GM12878 (cell line): ENCODE results near the gene KIFAP3. TPM values are rescaled to one million over a fixed set of nuclear protein-coding genes. Genes with fewer than 3 reads are reported as not detected.

Experiments
- ATAC-seq: fragments of 200-7000 bp; cut with Tn5 transposase; 3 replicates; pipeline ENCODE4 v1.9.1; 2020; ENCODE audit warnings: mild to moderate bottlenecking, moderate library complexity
- BruUV-seq: library from RNA; stranded (reverse); fragments of 400-500 nt; replicated peaks from 2 replicates; lab custom pipeline; 2021; lab: Mats Ljungman, UMichigan
- CTCF ChIA-PET: fragments of 300-600 bp; sonication (Branson Sonifier 250); formaldehyde crosslinking; extraction: SDS; loops from one replicate; lab custom pipeline; 2021; ENCODE audit warnings: inconsistent platforms; lab: Yijun Ruan, JAX
- POLR2A ChIA-PET: fragments of 350-600 bp; formaldehyde crosslinking; extraction: SDS; loops from one replicate; lab custom pipeline; 2021; ENCODE audit warnings: inconsistent platforms; lab: Charles Lee
- RAD21 ChIA-PET: fragments of 300-600 bp; sonication (Branson Sonifier 250); formaldehyde crosslinking; loops from one replicate; lab custom pipeline; 2023; ENCODE audit warnings: antibody characterized with exemption; ENCODE audit not compliant: unreplicated experiment; lab: Charles Lee
- SMC1A ChIA-PET: fragments of 300-600 bp; sonication (Branson Sonifier 250); formaldehyde crosslinking; loops from one replicate; lab custom pipeline; 2023; ENCODE audit not compliant: unreplicated experiment, uncharacterized antibody; lab: Charles Lee
- DNase-seq: peaks from one replicate; pipeline ENCODE4 v3.0.0-alpha.2; 2011; ENCODE audit warnings: low read depth, low spot score
- FAIRE-seq: peaks from 3 replicates; lab custom pipeline; 2011; peaks lifted over from hg19 to GRCh38; lab: Jason Lieb, UNC
- H2AFZ ChIP-seq: 2 replicates; pipeline ENCODE4 v1.6.0; 2011; ENCODE audit warnings: low read depth, low read length, control low read depth; ENCODE audit not compliant: control insufficient read depth
- H3K27ac ChIP-seq: 2 replicates; pipeline ENCODE4 v1.5.1; 2011; ENCODE audit warnings: control low read depth; ENCODE audit not compliant: control insufficient read depth, insufficient read depth
- H3K27me3 ChIP-seq, 2 experiments: replicated peaks in 1 of 2; 2 replicates each; pipeline versions ENCODE4 v1.6.0 to v1.6.1; 2011; ENCODE audit warnings: low read length in 1 of 2; ENCODE audit not compliant: control insufficient read depth in 2 of 2, insufficient read depth in 2 of 2
- H3K36me3 ChIP-seq, 2 experiments: 2 replicates each; pipeline ENCODE4 v1.5.1; 2011; ENCODE audit warnings: low read length in 1 of 2; ENCODE audit not compliant: control insufficient read depth in 2 of 2, insufficient read depth in 2 of 2
- H3K4me1 ChIP-seq: 2 replicates; pipeline ENCODE4 v1.6.1; 2011; ENCODE audit warnings: mild to moderate bottlenecking, low read length, moderate library complexity, mixed read lengths; ENCODE audit not compliant: control insufficient read depth, insufficient read depth
- H3K4me2 ChIP-seq: 2 replicates; pipeline ENCODE4 v1.6.0; 2011; ENCODE audit warnings: control low read depth; ENCODE audit not compliant: control insufficient read depth, insufficient read depth
- H3K4me3 ChIP-seq: fragments of 200-600 bp; sonication (generic); 2 replicates; pipeline ENCODE4 v1.5.1; 2016
- H3K79me2 ChIP-seq: 2 replicates; pipeline ENCODE4 v1.6.0; 2011; ENCODE audit warnings: low read length; ENCODE audit not compliant: control insufficient read depth, insufficient read depth
- H3K9ac ChIP-seq: 2 replicates; pipeline ENCODE4 v1.8.0; 2011; ENCODE audit warnings: low read length, control low read depth, mixed read lengths; ENCODE audit not compliant: control insufficient read depth, insufficient read depth
- H3K9me3 ChIP-seq: replicated peaks from 3 replicates; pipeline ENCODE4 v1.5.1; 2011; ENCODE audit warnings: mild to moderate bottlenecking, low read length; ENCODE audit not compliant: control insufficient read depth, insufficient read depth
- H4K20me1 ChIP-seq: 2 replicates; pipeline ENCODE4 v1.6.0; 2011; ENCODE audit not compliant: control insufficient read depth, insufficient read depth
- CHD1 ChIP-seq: IDR thresholded peaks from 2 replicates; pipeline ENCODE4 v1.6.1; 2012; ENCODE audit warnings: low read depth, low read length, improper control_type of control experiment
- EZH2 ChIP-seq: IDR thresholded peaks from 2 replicates; pipeline ENCODE4 v1.6.1; 2012; ENCODE audit warnings: low read depth, mild to moderate bottlenecking, control low read depth, inconsistent platforms, low read length, borderline replicate concordance; ENCODE audit not compliant: control insufficient read depth
- FOXM1 ChIP-seq: IDR thresholded peaks from 2 replicates; pipeline ENCODE4 v1.6.1; 2012; ENCODE audit warnings: low read depth, mild to moderate bottlenecking, inconsistent platforms, low read length, moderate library complexity
- KDM1A ChIP-seq: fragments of 200-600 bp; sonication (generic); IDR thresholded peaks from 2 replicates; pipeline ENCODE4 v1.6.1; 2016; ENCODE audit warnings: borderline replicate concordance
- NBN ChIP-seq: fragments of 450-650 bp; IDR thresholded peaks from 2 replicates; pipeline ENCODE4 v1.6.1; 2016
- NFIC ChIP-seq: IDR thresholded peaks from 2 replicates; pipeline ENCODE4 v1.6.1; 2012; ENCODE audit warnings: low read depth, mild to moderate bottlenecking, inconsistent platforms, low read length, moderate library complexity
- NFYA ChIP-seq: IDR thresholded peaks from 2 replicates; pipeline ENCODE4 v1.6.1; 2011; ENCODE audit warnings: low read depth, mild to moderate bottlenecking, low read length, improper control_type of control experiment, borderline replicate concordance
- SMARCA5 ChIP-seq: fragments of 450-650 bp; IDR thresholded peaks from 2 replicates; pipeline ENCODE4 v1.6.1; 2017; ENCODE audit warnings: mild to moderate bottlenecking
- WGBS: methylation state at CpG from one replicate; pipeline ENCODE4 v1.1.6; 2016; ENCODE audit warnings: low lambda C conversion rate; ENCODE audit not compliant: insufficient replicate concordance, insufficient coverage; ENCODE audit errors: missing lambda C conversion rate; 5-methylcytosine and 5-hydroxymethylcytosine counted together
- in situ Hi-C: fragments of 300-500 bp; cut with MboI; formaldehyde crosslinking; loops from 9 replicates; pipeline ENCODE4 v1.14.3; 2018; ENCODE audit warnings: mixed read lengths
- intact Hi-C: fragments of 100-400 bp; cut with micrococcal nuclease; formaldehyde crosslinking; loops from one replicate; pipeline ENCODE4 v1.14.2; 2022; ENCODE audit not compliant: unreplicated experiment
- polyA plus RNA-seq, 11 experiments: library from polyadenylated mRNA; depleted of rRNA in 4 of 11; unstranded in 6 of 11; stranded (reverse) in 5 of 11; fragments of >200 nt; fragmentation: Nextera tagmentation in 4 of 11; fragmentation: Illumina TruSeq in 1 of 11; extraction: Ambion mirVana in 4 of 11; extraction: Trizol in 1 of 11; gene quantifications; 1 replicate in 1 of 11; 2 replicates in 10 of 11; pipeline versions ENCODE4 v1.2.1 to v1.2.3, GENCODE V29; 2011 to 2016; ENCODE audit warnings: inconsistent platforms in 2 of 11, missing spikeins in 2 of 11, low read depth in 1 of 11
- total RNA-seq, 4 experiments: library from RNA; depleted of rRNA in 3 of 4; stranded (reverse); fragments of >200 nt in 3 of 4; fragmentation: Illumina TruSeq in 1 of 4; extraction: Trizol in 1 of 4; gene quantifications; 2 replicates each; pipeline versions ENCODE4 v1.2.1 to v1.2.3, GENCODE V29; 2013 to 2021
- TF ChIP-seq, protein P1 (sequence below): IDR thresholded peaks from 2 replicates; pipeline ENCODE4 v1.6.1; 2011; ENCODE audit warnings: borderline replicate concordance, low read depth, mild to moderate bottlenecking, moderate library complexity, mixed read lengths, low read length; ENCODE audit not compliant: insufficient read depth; ENCODE audit errors: extremely low read length
- TF ChIP-seq, protein P2 (sequence below): fragments of 150-350 bp; IDR thresholded peaks from 2 replicates; pipeline ENCODE4 v1.6.1; 2014; ENCODE audit warnings: mild to moderate bottlenecking, low read depth, low read length
- TF ChIP-seq, protein P3 (sequence below): fragments of 450-650 bp; conservative IDR thresholded peaks from 2 replicates; pipeline ENCODE4 v1.6.1; 2017; ENCODE audit warnings: mild to moderate bottlenecking, moderate library complexity

KIFAP3 gene
- total and polyA plus RNA-seq, 10 of the 15 experiments (the other 5 are each of a cell fraction or from before 2014, with no cell fraction given), result 13.7 to 100 (median 18.9) TPM

DNA sequence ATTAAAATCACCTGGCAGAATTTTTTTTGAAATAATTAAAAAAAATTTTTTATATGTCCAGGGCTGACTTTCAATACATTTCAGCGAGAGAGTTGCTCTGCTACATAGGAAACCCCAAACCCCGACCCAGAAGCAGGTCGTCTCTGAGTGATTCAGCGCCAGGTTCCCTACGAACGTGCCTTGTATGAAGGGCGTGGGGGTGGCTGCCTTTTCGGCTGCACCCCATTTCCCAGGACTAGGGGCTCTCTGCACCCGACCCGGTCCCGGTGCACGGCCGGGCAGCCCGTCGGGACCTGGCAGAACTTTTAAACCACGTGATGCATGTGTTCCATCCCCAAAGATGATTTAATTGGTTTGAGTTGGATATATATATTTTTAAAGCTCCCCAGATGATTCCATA lies 165.0 kb downstream of the KIFAP3 start:
- in situ Hi-C loops, result no loop called here
- ATAC-seq, result no peak
- 81% methylated on average over 16 of the region's 16 CpGs for WGBS

More for the DNA sequence above, 165.0 kb downstream of the KIFAP3 start:
- ChIA-PET POLR2A (interaction anchor here (1.3 to 9.5 kb wide), 3 partner anchors 9 to 16 kb away, joined by 14 to 131 read pairs (median 16); partner anchors contain the start of gene SCYL3), CTCF (interaction anchor here (0.9 to 1.7 kb wide), 2 partner anchors 17 to 109 kb away, joined by 3 to 6 read pairs; no protein-coding TSS in a partner anchor), SMC1A (interaction anchor here (0.9 to 8.4 kb wide), 5 partner anchors 9 to 155 kb away, joined by 3 to 65 read pairs (median 24); partner anchors contain the start of gene SCYL3), RAD21 (interaction anchor here (1.0 to 2.7 kb wide), 5 partner anchors 10 to 31 kb away, joined by 4 to 24 read pairs (median 4); partner anchors contain the start of gene SCYL3)
- peak overlapping the region; percentile 74 for H3K27ac ChIP-seq
- intact Hi-C loops, result no loop called here
- FAIRE-seq (no peak), DNase-seq (no peak)
- peak overlapping the region; percentile 59; the same call in 1 of the 2 replicates for H2AFZ ChIP-seq
- H3K79me2 ChIP-seq, result no peaks in the 10 kb centered on the region; the same call in none of the 2 replicates
- H3K9me3 ChIP-seq, result peaks cover 3% of the 10 kb centered on the region; the same call in 2 of the 3 replicates
- H3K4me2 ChIP-seq, result peak overlapping the region; percentile 36; the same call in 1 of the 2 replicates
- H4K20me1 ChIP-seq, result no peaks in the 10 kb centered on the region
- BruUV-seq, result no TSS peak
- no peaks in the 10 kb centered on the region for H3K36me3 ChIP-seq
- peaks cover 40% of the 10 kb centered on the region for H3K4me1 ChIP-seq
- TF ChIP-seq, protein P1, sequence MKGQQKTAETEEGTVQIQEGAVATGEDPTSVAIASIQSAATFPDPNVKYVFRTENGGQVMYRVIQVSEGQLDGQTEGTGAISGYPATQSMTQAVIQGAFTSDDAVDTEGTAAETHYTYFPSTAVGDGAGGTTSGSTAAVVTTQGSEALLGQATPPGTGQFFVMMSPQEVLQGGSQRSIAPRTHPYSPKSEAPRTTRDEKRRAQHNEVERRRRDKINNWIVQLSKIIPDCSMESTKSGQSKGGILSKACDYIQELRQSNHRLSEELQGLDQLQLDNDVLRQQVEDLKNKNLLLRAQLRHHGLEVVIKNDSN, result no peak
- no peak for TF ChIP-seq EZH2
- TF ChIP-seq NFYA, result no peak
- no peak for TF ChIP-seq FOXM1
- TF ChIP-seq, protein P2, sequence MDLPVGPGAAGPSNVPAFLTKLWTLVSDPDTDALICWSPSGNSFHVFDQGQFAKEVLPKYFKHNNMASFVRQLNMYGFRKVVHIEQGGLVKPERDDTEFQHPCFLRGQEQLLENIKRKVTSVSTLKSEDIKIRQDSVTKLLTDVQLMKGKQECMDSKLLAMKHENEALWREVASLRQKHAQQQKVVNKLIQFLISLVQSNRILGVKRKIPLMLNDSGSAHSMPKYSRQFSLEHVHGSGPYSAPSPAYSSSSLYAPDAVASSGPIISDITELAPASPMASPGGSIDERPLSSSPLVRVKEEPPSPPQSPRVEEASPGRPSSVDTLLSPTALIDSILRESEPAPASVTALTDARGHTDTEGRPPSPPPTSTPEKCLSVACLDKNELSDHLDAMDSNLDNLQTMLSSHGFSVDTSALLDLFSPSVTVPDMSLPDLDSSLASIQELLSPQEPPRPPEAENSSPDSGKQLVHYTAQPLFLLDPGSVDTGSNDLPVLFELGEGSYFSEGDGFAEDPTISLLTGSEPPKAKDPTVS, result no peak
- TF ChIP-seq NFIC, result no peak
- TF ChIP-seq, protein P3, sequence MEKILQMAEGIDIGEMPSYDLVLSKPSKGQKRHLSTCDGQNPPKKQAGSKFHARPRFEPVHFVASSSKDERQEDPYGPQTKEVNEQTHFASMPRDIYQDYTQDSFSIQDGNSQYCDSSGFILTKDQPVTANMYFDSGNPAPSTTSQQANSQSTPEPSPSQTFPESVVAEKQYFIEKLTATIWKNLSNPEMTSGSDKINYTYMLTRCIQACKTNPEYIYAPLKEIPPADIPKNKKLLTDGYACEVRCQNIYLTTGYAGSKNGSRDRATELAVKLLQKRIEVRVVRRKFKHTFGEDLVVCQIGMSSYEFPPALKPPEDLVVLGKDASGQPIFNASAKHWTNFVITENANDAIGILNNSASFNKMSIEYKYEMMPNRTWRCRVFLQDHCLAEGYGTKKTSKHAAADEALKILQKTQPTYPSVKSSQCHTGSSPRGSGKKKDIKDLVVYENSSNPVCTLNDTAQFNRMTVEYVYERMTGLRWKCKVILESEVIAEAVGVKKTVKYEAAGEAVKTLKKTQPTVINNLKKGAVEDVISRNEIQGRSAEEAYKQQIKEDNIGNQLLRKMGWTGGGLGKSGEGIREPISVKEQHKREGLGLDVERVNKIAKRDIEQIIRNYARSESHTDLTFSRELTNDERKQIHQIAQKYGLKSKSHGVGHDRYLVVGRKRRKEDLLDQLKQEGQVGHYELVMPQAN, result no peak
- TF ChIP-seq SMARCA5, result no peak
- TF ChIP-seq NBN, result no peak
- no peak for TF ChIP-seq KDM1A
- no peak for TF ChIP-seq CHD1
- H3K27me3 ChIP-seq, result no peaks in the 10 kb centered on the region
- no peak overlapping the region for H3K4me3 ChIP-seq
- H3K9ac ChIP-seq, result no peak overlapping the region
